ENCODE results near the gene TACSTD2.
"Not testable (repeated sequence)": the region's sequence is repeated elsewhere in the genome, so short reads cannot be mapped to it uniquely, and the experiment has no call there.

- not testable (repeated sequence) for TF ChIP-seq CTCF (IDR thresholded peaks at IDR 0.05; ENCODE audit: borderline replicate concordance, extremely low read depth, low read length, poor library complexity, severe bottlenecking); EZH2 (IDR thresholded peaks at IDR 0.05; ENCODE audit: borderline replicate concordance, low read depth, low read length, severe bottlenecking)
Measured at GRCh38 chr1:58549291-58549690, 27.8 kb downstream of the TACSTD2 start.
